Lower lobe of right lung (tissue), 2 donors: ENCODE measurements around the gene TMED8. TPM values are rescaled to one million over a fixed set of nuclear protein-coding genes. Genes with fewer than 3 reads are reported as not detected.

Source experiments
- ATAC-seq, 2 donors: fragments of 200-7000 bp; cut with Tn5 transposase; one replicate each; pipeline ENCODE4 v1.9.1; 2020 to 2022; ENCODE audit warnings: mild to moderate bottlenecking in 2 of 2, moderate library complexity in 2 of 2
- DNase-seq: peaks from one replicate; pipeline ENCODE4 v3.0.0-alpha.2; 2020
- H3K27ac ChIP-seq: fragments of 200-600 bp; one replicate; pipeline ENCODE4 v1.8.0; 2022
- H3K27me3 ChIP-seq: fragments of 200-600 bp; one replicate; pipeline ENCODE4 v1.8.0; 2022; ENCODE audit warnings: low read depth
- H3K36me3 ChIP-seq: fragments of 200-600 bp; one replicate; pipeline ENCODE4 v1.8.0; 2022; ENCODE audit warnings: mild to moderate bottlenecking
- H3K4me1 ChIP-seq: fragments of 200-600 bp; one replicate; pipeline ENCODE4 v1.8.0; 2022
- H3K4me3 ChIP-seq: fragments of 200-600 bp; one replicate; pipeline ENCODE4 v1.8.0; 2022; ENCODE audit warnings: mild to moderate bottlenecking
- H3K9me3 ChIP-seq: fragments of 200-600 bp; one replicate; pipeline ENCODE4 v1.8.0; 2022
- intact Hi-C: fragments of 100-400 bp; cut with DNase I; formaldehyde crosslinking; loops from one replicate; pipeline ENCODE4 v1.11.0; 2022
- total RNA-seq: library from RNA; stranded (reverse); fragmentation: NEBNext Ultra II Directional; extraction: Animal tissue kit (Norgen Biotek cat#: 25700); gene quantifications from one replicate; pipeline ENCODE4 v1.2.1, GENCODE V29; 2021
- TF ChIP-seq, protein P1 (sequence below): fragments of 200-600 bp; IDR thresholded peaks from one replicate; pipeline ENCODE4 v1.8.0; 2022; ENCODE audit warnings: antibody characterized with exemption, mild to moderate bottlenecking
- donor health status: DM: no; HTN: yes; CAD: no; lungs with severe emphysema.

TMED8 gene
- total RNA-seq, 1 donor from 2014 or later = 12.1 TPM

DNA sequence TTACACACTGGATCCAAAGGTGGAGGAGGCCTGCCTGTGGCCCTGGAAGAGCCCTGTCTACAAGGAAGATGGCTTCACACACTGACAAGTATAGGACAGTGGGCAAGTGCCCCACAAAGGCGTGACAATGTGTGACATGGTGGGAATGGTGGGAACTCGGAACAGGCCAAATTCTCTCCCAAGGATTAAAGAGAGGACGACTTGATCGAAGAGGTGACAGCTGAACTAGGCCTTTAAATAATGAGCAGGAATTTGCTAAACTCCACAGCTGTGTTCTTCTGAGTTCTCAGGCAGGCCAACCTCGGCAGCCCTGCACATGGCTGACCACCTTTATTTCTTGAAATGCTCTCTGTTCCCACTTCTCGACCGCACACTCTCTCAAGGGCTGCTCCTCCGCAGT is 80.0 kb downstream of the TMED8 start:
- DNase-seq (no peak), ATAC-seq (no peak)
- intact Hi-C loops = no loop called here
- H3K4me3 ChIP-seq = no peak overlapping the region
- no peak overlapping the region for H3K27ac ChIP-seq
- TF ChIP-seq, protein P1, sequence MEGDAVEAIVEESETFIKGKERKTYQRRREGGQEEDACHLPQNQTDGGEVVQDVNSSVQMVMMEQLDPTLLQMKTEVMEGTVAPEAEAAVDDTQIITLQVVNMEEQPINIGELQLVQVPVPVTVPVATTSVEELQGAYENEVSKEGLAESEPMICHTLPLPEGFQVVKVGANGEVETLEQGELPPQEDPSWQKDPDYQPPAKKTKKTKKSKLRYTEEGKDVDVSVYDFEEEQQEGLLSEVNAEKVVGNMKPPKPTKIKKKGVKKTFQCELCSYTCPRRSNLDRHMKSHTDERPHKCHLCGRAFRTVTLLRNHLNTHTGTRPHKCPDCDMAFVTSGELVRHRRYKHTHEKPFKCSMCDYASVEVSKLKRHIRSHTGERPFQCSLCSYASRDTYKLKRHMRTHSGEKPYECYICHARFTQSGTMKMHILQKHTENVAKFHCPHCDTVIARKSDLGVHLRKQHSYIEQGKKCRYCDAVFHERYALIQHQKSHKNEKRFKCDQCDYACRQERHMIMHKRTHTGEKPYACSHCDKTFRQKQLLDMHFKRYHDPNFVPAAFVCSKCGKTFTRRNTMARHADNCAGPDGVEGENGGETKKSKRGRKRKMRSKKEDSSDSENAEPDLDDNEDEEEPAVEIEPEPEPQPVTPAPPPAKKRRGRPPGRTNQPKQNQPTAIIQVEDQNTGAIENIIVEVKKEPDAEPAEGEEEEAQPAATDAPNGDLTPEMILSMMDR = no peak
- H3K36me3 ChIP-seq = peaks cover 46% of the 10 kb centered on the region
- H3K4me1 ChIP-seq = no peaks in the 10 kb centered on the region
- H3K9me3 ChIP-seq = no peaks in the 10 kb centered on the region
- H3K27me3 ChIP-seq = no peaks in the 10 kb centered on the region

DNA sequence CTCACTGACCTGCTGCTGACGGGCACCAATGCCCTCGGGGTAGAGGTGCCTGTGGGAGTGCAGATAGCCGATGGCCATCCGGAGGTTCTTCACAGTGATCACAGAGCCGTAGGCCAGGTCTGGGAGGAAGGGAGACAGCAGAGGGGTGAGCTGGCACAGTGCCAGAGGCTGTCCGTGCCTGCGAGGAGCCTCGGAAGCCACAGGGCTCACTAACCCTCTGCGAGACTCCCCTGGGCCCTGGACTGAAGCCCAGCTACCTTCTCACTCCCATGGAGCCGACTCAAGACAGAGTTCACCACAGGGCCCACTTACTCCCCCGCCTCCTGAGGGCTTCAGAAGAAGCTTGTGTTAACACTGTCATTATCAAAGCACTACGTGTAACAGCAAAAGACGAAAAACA is 80.7 kb downstream of the TMED8 start:
- DNase-seq (no peak), ATAC-seq (no peak)
- TF ChIP-seq, protein P1 = no peak
- H3K27ac ChIP-seq = no peak overlapping the region
- no peaks in the 10 kb centered on the region for H3K9me3 ChIP-seq
- no peak overlapping the region for H3K4me3 ChIP-seq
- no peaks in the 10 kb centered on the region for H3K4me1 ChIP-seq
- intact Hi-C loops = no loop called here
- peaks cover 43% of the 10 kb centered on the region for H3K36me3 ChIP-seq
- H3K27me3 ChIP-seq = no peaks in the 10 kb centered on the region

DNA sequence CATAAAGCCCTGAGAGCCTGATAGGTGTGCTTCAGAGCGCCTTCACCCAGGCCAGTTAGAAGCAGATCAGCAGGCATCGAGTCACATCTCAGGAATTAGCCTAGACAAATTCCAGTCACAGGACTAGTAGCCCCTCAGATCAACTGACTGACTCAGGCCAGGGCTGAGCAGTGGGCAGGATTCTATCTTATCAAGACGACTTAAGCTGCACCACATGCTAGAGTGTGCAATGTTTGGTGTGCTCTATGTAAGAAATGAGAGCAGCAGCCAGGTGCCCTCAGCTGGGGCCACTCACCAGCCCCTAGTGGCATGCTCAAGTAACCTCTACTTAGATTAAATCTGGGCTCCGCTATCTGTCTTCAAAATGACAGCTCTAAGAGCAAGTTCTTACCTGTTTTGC is 86.2 kb downstream of the TMED8 start:
- intact Hi-C loops = no loop called here
- no peaks in the 10 kb centered on the region for H3K4me1 ChIP-seq
- H3K27me3 ChIP-seq = no peaks in the 10 kb centered on the region
- H3K36me3 ChIP-seq = peaks cover 47% of the 10 kb centered on the region
- DNase-seq = no peak
- TF ChIP-seq, protein P1 = no peak
- H3K27ac ChIP-seq = no peak overlapping the region
- ATAC-seq = no peak
- H3K9me3 ChIP-seq = no peaks in the 10 kb centered on the region
- H3K4me3 ChIP-seq = no peak overlapping the region

DNA sequence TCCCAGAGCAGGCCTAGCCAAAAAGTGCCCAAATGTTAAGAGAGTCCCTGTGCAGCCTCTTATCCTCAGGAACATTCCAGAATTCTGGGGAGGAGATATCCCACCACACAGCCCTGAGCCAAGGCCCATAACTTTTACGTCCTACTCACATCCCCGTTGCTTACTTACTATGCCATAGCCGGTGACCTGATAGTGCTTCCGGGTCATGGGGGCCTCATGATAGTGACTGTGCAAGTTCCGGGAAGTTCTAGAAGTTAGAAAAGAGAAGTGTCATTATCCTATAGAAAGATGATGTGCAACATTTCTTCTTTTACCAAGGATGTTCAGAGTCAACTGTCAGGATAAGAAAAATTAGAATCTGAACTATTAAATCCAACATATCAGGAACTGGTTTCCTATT is 90.3 kb downstream of the TMED8 start:
- H3K4me1 ChIP-seq = no peaks in the 10 kb centered on the region
- ATAC-seq = no peak

More for the DNA sequence above, 90.3 kb downstream of the TMED8 start:
- intact Hi-C loops = no loop called here
- no peak overlapping the region for H3K4me3 ChIP-seq
- no peaks in the 10 kb centered on the region for H3K27me3 ChIP-seq
- no peak overlapping the region for H3K27ac ChIP-seq
- peaks cover 73% of the 10 kb centered on the region for H3K36me3 ChIP-seq
- DNase-seq = no peak
- TF ChIP-seq, protein P1 = no peak
- H3K9me3 ChIP-seq = no peaks in the 10 kb centered on the region

Other genes with a start within 250 kb of the TMED8 start
- not detected for gene ZDHHC22, start 235.3 kb downstream of the TMED8 start, total RNA-seq
- gene TMEM63C, start 195.3 kb downstream of the TMED8 start, total RNA-seq = 0.27 TPM
- not detected for gene NGB, start 105.9 kb downstream of the TMED8 start, total RNA-seq
- 23.5 TPM for gene POMT2, start 56.2 kb downstream of the TMED8 start, total RNA-seq
- gene GSTZ1, start 56.1 kb downstream of the TMED8 start, total RNA-seq = 12.5 TPM
- 2.8 TPM for gene SAMD15, start 285 bp upstream of the TMED8 start, total RNA-seq
- gene NOXRED1, start 46.4 kb upstream of the TMED8 start, total RNA-seq = 0.77 TPM
- gene VIPAS39, start 80.5 kb upstream of the TMED8 start, total RNA-seq = 18.4 TPM
- gene AHSA1, start 81.0 kb upstream of the TMED8 start, total RNA-seq = 122 TPM
- not detected for gene ISM2, start 121.7 kb upstream of the TMED8 start, total RNA-seq
- 46.1 TPM for gene SPTLC2, start 239.5 kb upstream of the TMED8 start, total RNA-seq